C4-2B (cell line): ENCODE measurements around the gene ZDHHC3.

Experiments
- H3K27ac ChIP-seq: fragments of 450-650 bp; 2 replicates; pipeline ENCODE4 v1.5.1; 2017
- ZFX ChIP-seq: fragments of 450-650 bp; IDR thresholded peaks from 2 replicates; pipeline ENCODE4 v1.6.1; 2017
- TF ChIP-seq, protein P1 (sequence below): fragments of 450-650 bp; conservative IDR thresholded peaks from 2 replicates; pipeline ENCODE4 v1.5.1; 2017; ENCODE audit warnings: mild to moderate bottlenecking

The ZDHHC3 gene

DNA sequence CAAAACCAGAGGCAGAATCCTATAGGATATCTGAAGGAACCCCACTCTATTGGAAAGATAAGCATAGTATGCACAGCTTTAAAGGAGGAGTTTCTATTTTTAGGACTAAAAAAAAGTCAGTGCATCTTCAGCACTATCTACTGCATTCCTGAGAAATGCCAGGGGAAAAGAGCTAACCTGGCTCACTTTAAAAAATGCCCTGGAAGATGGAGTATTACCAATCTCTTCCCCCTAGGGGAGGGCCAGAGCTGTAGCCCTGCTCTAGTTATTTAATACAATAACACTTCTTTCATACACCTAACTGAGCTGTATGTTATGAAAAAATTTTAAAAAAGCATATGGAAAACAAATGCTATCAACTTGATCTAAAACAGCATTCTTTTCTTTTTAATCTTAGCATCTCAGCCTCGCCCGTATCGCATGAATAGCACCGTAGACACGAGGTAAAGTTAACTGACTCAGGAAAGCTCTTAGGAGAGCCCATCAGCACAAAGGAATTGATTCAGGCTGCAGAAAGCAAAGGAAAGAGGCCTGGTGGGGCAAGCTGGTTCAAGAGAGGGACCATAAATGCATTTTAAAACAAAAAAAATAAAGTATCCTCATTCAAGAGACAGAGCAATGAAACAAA is 51.4 kb downstream of the ZDHHC3 start:
- H3K27ac ChIP-seq, result no peak overlapping the region
- no peak for TF ChIP-seq ZFX
- TF ChIP-seq, protein P1, sequence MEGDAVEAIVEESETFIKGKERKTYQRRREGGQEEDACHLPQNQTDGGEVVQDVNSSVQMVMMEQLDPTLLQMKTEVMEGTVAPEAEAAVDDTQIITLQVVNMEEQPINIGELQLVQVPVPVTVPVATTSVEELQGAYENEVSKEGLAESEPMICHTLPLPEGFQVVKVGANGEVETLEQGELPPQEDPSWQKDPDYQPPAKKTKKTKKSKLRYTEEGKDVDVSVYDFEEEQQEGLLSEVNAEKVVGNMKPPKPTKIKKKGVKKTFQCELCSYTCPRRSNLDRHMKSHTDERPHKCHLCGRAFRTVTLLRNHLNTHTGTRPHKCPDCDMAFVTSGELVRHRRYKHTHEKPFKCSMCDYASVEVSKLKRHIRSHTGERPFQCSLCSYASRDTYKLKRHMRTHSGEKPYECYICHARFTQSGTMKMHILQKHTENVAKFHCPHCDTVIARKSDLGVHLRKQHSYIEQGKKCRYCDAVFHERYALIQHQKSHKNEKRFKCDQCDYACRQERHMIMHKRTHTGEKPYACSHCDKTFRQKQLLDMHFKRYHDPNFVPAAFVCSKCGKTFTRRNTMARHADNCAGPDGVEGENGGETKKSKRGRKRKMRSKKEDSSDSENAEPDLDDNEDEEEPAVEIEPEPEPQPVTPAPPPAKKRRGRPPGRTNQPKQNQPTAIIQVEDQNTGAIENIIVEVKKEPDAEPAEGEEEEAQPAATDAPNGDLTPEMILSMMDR, result no peak

DNA sequence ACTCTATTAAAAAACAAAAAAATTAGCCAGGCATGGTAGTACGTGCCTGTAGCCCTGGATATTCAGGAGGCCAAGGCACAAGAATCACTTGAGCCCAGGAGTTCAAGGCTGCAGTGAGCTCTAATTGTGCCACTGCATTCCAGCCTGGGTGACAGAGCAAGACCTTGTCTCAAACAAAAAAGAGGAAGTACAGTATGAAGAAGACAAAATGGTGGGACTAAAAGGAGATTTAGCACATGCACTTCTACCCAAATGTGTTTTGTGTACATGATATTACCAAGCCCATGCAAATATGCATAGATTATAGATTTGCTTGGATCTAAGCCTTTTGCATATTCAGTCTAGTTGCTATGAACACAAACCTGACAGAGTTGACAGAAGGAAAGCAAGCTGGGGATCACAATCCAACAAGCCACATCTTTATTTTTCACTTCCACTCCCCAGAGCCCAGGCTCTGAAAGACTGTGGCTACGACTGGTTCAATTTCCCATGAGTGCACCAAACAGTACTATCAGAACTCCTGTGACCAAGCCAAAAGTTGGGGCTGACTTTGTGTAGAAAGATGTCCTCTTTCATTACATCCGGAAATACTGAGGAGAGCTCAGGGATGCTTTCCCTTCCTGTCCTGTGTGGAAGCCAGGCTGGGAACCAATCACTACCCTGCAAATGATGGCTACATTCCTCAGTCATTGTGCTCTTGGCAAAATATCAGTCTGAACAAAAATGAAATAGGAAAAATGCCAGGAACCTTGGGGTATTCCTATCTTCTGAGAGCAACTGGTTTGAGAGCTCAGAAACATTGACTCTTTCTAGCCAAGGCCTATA is 52.1 kb downstream of the ZDHHC3 start:
- no peak overlapping the region for H3K27ac ChIP-seq
- TF ChIP-seq, protein P1, result no peak
- TF ChIP-seq ZFX, result no peak

DNA sequence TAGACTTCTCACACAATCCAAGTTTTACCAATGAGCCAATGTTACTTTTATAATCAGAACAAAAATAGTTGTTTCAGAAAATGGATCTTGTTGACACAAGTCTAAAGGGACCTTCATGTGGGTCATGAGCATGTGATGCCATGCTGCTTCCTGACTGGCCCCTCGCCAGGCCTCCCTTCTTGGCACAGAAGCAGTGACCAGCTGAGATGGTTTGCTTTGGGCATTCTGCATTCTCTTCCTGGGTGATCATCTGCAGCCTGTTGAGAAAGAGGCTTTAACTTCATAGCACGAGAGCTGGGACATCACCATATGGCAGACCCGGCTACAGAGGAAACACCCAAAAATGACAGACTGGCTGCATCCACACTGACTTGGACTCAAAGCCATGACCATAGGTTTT is 55.9 kb downstream of the ZDHHC3 start:
- H3K27ac ChIP-seq, result no peak overlapping the region
- TF ChIP-seq ZFX, result no peak
- TF ChIP-seq, protein P1, result no peak

DNA sequence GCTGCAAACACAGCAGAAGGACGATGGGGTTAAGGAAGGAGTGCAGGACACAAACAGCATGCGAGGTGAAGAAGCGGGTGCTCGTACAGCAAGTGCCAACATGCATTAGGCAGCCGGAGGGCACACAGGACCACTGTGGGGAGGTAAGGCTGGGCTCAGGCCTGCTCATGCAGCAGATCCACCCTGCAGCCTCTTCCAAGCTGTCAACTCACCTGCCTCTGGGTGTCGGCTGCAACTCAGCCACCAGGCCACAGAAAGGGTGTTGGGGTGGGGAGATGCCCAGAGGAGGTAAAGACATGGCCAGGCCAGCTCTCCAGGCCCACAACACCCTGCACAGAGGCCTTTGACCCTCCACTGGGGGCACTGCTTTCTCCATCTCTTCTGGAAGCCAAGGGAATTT is 57.4 kb downstream of the ZDHHC3 start:
- TF ChIP-seq, protein P1, result no peak
- TF ChIP-seq ZFX, result no peak
- no peak overlapping the region for H3K27ac ChIP-seq

DNA sequence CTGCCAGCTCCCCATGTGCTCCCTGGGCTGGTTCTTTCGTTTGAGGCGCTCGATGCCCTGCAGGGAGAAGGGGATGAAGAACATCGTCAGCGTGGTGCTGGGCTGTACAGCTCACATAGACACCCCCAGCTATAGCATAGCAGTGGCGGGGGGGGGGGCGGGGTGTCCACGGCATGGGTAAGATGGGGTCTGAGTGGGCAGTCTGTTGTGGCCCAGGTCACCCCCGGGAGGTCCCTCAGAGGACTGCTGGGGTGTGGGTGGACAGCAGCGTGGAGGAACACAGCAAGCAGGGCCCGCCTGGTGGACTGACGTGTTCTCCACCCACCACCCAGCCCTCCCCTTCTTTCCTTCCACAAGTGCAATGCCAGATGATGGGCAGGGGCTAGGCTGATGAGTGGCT is 57.9 kb downstream of the ZDHHC3 start:
- TF ChIP-seq, protein P1, result no peak
- no peak for TF ChIP-seq ZFX

DNA sequence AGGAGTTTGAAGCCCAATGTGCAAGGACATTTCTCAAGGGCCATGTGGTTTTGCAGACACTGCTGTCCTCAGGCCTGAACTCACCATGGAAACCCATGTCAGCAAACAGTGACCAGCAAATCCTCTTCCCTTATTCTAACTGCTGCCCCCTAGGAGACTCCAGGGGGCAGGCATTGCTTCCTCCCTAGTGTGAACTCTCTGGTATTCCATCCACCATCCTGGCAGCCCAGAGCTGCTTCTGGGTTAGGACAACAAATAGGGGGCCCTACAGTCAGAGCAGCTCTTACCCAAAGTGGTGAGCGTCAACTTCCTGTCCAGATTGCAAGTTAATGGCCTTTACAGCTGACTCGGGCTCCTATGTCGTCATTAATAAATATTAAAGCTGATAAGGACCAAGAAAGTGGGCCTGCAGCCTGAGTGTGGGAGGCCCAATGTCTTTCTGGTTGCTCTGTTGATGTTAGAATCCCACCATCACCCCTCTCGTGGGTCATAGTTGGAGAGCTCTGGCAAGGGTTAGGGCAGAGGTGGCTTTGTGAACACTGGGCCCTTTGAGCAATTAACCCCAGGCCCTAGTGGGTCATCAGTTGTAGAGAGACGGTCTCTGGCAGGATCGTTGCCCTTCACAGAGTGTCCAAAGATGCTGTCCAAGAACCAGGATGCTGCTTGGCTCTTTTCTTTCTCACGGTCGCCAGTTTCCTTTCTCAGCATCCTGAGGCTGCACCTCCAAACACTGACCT is 60.1 kb downstream of the ZDHHC3 start:
- no peak overlapping the region for H3K27ac ChIP-seq
- no peak for TF ChIP-seq ZFX
- TF ChIP-seq, protein P1, result no peak

More for the DNA sequence above, 57.9 kb downstream of the ZDHHC3 start:
- H3K27ac ChIP-seq, result no peak overlapping the region

DNA sequence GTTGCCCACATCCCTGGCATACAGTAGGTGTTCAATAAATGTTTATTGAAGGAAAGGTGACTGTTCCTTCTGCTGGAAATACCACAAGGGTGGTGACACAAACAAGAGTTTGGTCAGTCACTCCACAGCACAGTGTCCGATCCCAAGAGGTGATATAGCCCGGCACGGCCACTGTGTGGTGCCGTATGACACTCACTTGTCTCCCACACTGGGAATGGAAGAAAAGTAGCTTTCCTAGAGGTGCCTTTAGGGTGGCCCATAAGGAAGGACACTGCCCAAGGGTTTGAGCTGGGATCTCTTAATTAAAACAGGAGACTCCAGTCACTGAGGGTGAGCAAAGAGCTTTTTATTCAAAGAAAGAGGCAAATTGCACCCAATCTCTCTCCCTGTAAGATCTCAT is 61.0 kb downstream of the ZDHHC3 start:
- TF ChIP-seq, protein P1, result no peak; the same call in 1 of the 2 replicates
- TF ChIP-seq ZFX, result no peak
- H3K27ac ChIP-seq, result no peak overlapping the region
